Measurements from ENCODE around the gene PNRC2. TPM values are rescaled to one million over a fixed set of nuclear protein-coding genes. Genes with fewer than 3 reads are reported as not detected.
A peak's percentile ranks its signal among the peaks of the same experiment; 100 is the strongest.

Gene PNRC2, protein sequence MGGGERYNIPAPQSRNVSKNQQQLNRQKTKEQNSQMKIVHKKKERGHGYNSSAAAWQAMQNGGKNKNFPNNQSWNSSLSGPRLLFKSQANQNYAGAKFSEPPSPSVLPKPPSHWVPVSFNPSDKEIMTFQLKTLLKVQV
- total RNA-seq: 100 to 1,000 TPM in 1 of 2 donors, 10 to 100 TPM in 1; 79.0 to 105 TPM
- polyA plus RNA-seq (ENCODE audit: insufficient read length in 6 of 6): 100 to 1,000 TPM; 217 to 266 (median 245) TPM
- long read RNA-seq, donor 1, transcript PNRC2-202 (3 exons, 814 nt): minor isoform, 13 of 332 reads
- long read RNA-seq, donor 1, transcript PNRC2-201 (3 exons, 2,416 nt): major isoform, 271 of 332 reads
- long read RNA-seq, donor 1, transcript PNRC2-204 (2 exons, 171 nt): minor isoform, 25 of 332 reads
- long read RNA-seq, donor 1, partial matches to known transcripts: 23 of 332 reads
- long read RNA-seq, donor 1, other reads (novel, unspliced or antisense): 0 of 332 reads
- long read RNA-seq, donor 2, transcript PNRC2-204 (2 exons, 171 nt): minor isoform, 14 of 384 reads
- long read RNA-seq, donor 2, transcript PNRC2-201 (3 exons, 2,416 nt): major isoform, 210 of 384 reads
- long read RNA-seq, donor 2, partial matches to known transcripts: 124 of 384 reads
- long read RNA-seq, donor 2, other reads (novel, unspliced or antisense): 32 of 384 reads
- long read RNA-seq, donor 3, transcript PNRC2-204 (2 exons, 171 nt): minor isoform, 6 of 141 reads
- long read RNA-seq, donor 3, transcript PNRC2-201 (3 exons, 2,416 nt): major isoform, 125 of 141 reads
- long read RNA-seq, donor 3, partial matches to known transcripts: 6 of 141 reads
- long read RNA-seq, donor 3, other reads (novel, unspliced or antisense): 0 of 141 reads
- long read RNA-seq, donor 4, transcript PNRC2-201 (3 exons, 2,416 nt): major isoform, 45 of 48 reads
- long read RNA-seq, donor 4, partial matches to known transcripts: 0 of 48 reads
- long read RNA-seq, donor 4, other reads (novel, unspliced or antisense): 1 of 48 reads
- long read RNA-seq, donor 5, transcript PNRC2-201 (3 exons, 2,416 nt): major isoform, 158 of 185 reads
- long read RNA-seq, donor 5, partial matches to known transcripts: 17 of 185 reads
- long read RNA-seq, donor 5, other reads (novel, unspliced or antisense): 0 of 185 reads
- long read RNA-seq, donor 6, transcript PNRC2-201 (3 exons, 2,416 nt): major isoform, 199 of 291 reads
- long read RNA-seq, donor 6, transcript PNRC2-204 (2 exons, 171 nt): minor isoform, 9 of 291 reads
- long read RNA-seq, donor 6, transcript PNRC2-202 (3 exons, 814 nt): minor isoform, 7 of 291 reads
- long read RNA-seq, donor 6, partial matches to known transcripts: 74 of 291 reads
- long read RNA-seq, donor 6, other reads (novel, unspliced or antisense): 0 of 291 reads
- long read RNA-seq, donor 7, transcript PNRC2-201 (3 exons, 2,416 nt): major isoform, 93 of 196 reads
- long read RNA-seq, donor 7, partial matches to known transcripts: 81 of 196 reads
- long read RNA-seq, donor 7, other reads (novel, unspliced or antisense): 16 of 196 reads
- long read RNA-seq, donor 8, transcript PNRC2-201 (3 exons, 2,416 nt): major isoform, 105 of 121 reads
- long read RNA-seq, donor 8, transcript PNRC2-202 (3 exons, 814 nt): minor isoform, 5 of 121 reads
- long read RNA-seq, donor 8, partial matches to known transcripts: 7 of 121 reads
- long read RNA-seq, donor 8, other reads (novel, unspliced or antisense): 0 of 121 reads
- long read RNA-seq, donor 9, partial matches to known transcripts: 0 of 2 reads
- long read RNA-seq, donor 9, other reads (novel, unspliced or antisense): 0 of 2 reads
- long read RNA-seq, donor 10, transcript PNRC2-201 (3 exons, 2,416 nt): major isoform, 12 of 14 reads
- long read RNA-seq, donor 10, partial matches to known transcripts: 0 of 14 reads
- long read RNA-seq, donor 10, other reads (novel, unspliced or antisense): 2 of 14 reads
- long read RNA-seq, donor 11, transcript PNRC2-201 (3 exons, 2,416 nt): major isoform, 76 of 144 reads
- long read RNA-seq, donor 11, transcript PNRC2-202 (3 exons, 814 nt): minor isoform, 5 of 144 reads
- long read RNA-seq, donor 11, transcript PNRC2-204 (2 exons, 171 nt): minor isoform, 8 of 144 reads
- long read RNA-seq, donor 11, partial matches to known transcripts: 22 of 144 reads
- long read RNA-seq, donor 11, other reads (novel, unspliced or antisense): 33 of 144 reads
- long read RNA-seq, donor 12, transcript PNRC2-201 (3 exons, 2,416 nt): major isoform, 153 of 282 reads
- long read RNA-seq, donor 12, transcript PNRC2-202 (3 exons, 814 nt): minor isoform, 12 of 282 reads
- long read RNA-seq, donor 12, partial matches to known transcripts: 55 of 282 reads
- long read RNA-seq, donor 12, other reads (novel, unspliced or antisense): 58 of 282 reads

- TF ChIP-seq, protein P1, sequence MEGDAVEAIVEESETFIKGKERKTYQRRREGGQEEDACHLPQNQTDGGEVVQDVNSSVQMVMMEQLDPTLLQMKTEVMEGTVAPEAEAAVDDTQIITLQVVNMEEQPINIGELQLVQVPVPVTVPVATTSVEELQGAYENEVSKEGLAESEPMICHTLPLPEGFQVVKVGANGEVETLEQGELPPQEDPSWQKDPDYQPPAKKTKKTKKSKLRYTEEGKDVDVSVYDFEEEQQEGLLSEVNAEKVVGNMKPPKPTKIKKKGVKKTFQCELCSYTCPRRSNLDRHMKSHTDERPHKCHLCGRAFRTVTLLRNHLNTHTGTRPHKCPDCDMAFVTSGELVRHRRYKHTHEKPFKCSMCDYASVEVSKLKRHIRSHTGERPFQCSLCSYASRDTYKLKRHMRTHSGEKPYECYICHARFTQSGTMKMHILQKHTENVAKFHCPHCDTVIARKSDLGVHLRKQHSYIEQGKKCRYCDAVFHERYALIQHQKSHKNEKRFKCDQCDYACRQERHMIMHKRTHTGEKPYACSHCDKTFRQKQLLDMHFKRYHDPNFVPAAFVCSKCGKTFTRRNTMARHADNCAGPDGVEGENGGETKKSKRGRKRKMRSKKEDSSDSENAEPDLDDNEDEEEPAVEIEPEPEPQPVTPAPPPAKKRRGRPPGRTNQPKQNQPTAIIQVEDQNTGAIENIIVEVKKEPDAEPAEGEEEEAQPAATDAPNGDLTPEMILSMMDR (IDR thresholded peaks at IDR 0.05): no peak
- H3K27ac ChIP-seq: peak within 1 kb of the TSS; percentile 99 to 100
- H3K9me3 ChIP-seq: no peaks in the 10 kb centered on the region
- H3K4me1 ChIP-seq: peaks cover 14 to 49% of the 10 kb centered on the region in 2 donors
- no peaks in the 10 kb centered on the region for H3K27me3 ChIP-seq
- H3K36me3 ChIP-seq: peaks cover 0 to 18% of the 10 kb centered on the region in 2 donors
- ATAC-seq (peak; percentile 94), DNase-seq (peak; percentile 96 to 98 (median 98))
- peak within 1 kb of the TSS; percentile 69 to 87 for H3K4me3 ChIP-seq
- intact Hi-C loops (cut with DNase I): no loop called here
Measured at GRCh38 chr1:23959461-23960290, at the start of gene PNRC2. Gene PNRC2, plus strand, starts transcription at chr1:23959828. Its CDS starts 1,630 bp downstream, at chr1:23961458.

DNA sequence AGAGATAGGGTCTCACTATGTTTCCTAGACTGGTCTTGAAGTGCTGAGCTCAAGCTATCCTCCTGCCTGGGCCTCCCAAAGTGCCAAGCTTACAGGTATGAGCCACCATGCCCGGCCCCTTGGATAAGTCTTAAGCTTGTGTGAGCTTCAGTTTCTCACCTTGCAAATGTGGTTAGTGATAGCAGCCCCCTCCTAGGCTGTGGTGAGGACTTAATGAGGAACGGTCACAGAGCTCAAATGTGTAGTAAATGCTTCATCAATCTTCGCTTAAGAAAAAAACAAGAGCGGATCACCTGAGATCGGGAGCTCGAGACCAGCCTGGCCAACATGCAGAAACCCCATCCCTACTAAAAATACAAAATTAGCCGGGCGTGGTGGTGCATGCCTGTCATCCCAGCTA lies 49.5 kb upstream of the PNRC2 start:
- H3K4me3 ChIP-seq: no peak overlapping the region
- peaks cover 0 to 3% of the 10 kb centered on the region in 2 donors for H3K27me3 ChIP-seq
- H3K27ac ChIP-seq: no peak overlapping the region
- TF ChIP-seq, protein P1 (IDR thresholded peaks at IDR 0.05): no peak
- H3K36me3 ChIP-seq: no peaks in the 10 kb centered on the region
- intact Hi-C loops (cut with DNase I): no loop called here
- H3K9me3 ChIP-seq: no peaks in the 10 kb centered on the region
- DNase-seq (no peak), ATAC-seq (no peak)
- peaks cover 0 to 23% of the 10 kb centered on the region in 2 donors for H3K4me1 ChIP-seq

DNA sequence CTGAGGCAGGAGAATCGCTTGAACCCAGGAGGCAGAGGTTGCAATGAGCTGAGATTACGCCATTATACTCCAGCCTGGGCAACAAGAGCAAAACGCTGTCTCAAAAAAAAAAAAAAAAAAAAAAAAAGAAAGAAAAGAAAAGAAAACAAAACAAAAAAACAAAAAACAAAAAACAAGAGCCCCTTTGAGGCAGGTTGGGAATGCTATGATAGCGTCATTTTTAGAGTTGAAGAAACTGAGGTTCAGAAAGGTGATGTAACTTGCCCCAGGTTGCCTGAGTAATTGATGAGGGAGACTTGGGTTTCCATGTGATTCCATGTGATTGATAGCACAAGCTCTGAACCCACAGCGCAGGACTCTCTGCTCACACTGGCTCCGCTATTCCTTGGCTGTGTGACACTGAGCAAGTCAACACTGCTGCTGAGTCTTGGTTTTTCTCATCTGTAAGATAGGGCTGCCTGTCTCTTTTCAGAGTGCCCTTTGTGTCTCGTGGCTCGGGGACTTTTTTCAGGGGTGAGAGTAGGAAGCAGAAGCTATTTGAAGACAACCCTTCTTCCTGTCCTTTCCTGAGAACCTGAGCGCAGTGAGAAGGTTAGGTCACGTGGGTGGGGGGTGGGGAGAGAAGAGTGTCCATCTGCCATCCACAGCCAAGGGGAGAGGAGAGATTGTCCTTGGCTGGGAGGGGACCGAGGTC lies 48.9 kb upstream of the PNRC2 start:
- Histone ChIP-seq H3K4me1 (peaks cover 0 to 24% of the 10 kb centered on the region in 2 donors), H3K27ac (no peak overlapping the region), H3K27me3 (peaks cover 0 to 1% of the 10 kb centered on the region in 2 donors), H3K4me3 (no peak overlapping the region), H3K36me3 (no peaks in the 10 kb centered on the region), H3K9me3 (no peaks in the 10 kb centered on the region)
- no peak for ATAC-seq
- TF ChIP-seq, protein P1 (IDR thresholded peaks at IDR 0.05): no peak
- intact Hi-C loops (cut with DNase I): no loop called here
- DNase-seq: no peak

Measured in left lung (tissue), 14 donors.